PC-3 (cell line): ENCODE measurements around the gene RPS27L. TPM values are rescaled to one million over a fixed set of nuclear protein-coding genes. Genes with fewer than 3 reads are reported as not detected.

Experiments used
- ATAC-seq: fragments of 200-7000 bp; cut with Tn5 transposase; 2 replicates; pipeline ENCODE4 v1.9.1; 2020; ENCODE audit warnings: mild to moderate bottlenecking, moderate library complexity
- BruUV-seq: library from RNA; stranded (reverse); fragments of 400-500 nt; replicated peaks from 2 replicates; lab custom pipeline; 2021; lab: Mats Ljungman, UMichigan
- CTCF ChIA-PET: fragments of 300-600 bp; sonication (Branson Sonifier 250); formaldehyde crosslinking; loops from one replicate; lab custom pipeline; 2022; ENCODE audit warnings: antibody characterized with exemption; lab: Charles Lee
- POLR2A ChIA-PET: fragments of 300-600 bp; sonication (Branson Sonifier 250); formaldehyde crosslinking; loops from one replicate; lab custom pipeline; 2022; ENCODE audit warnings: antibody characterized with exemption; ENCODE audit not compliant: unreplicated experiment; lab: Charles Lee
- DNase-seq: peaks from one replicate; pipeline ENCODE4 v3.0.0-alpha.2; 2015
- H2AFZ ChIP-seq: fragments of 300-600 bp; sonication (generic); 2 replicates; pipeline ENCODE4 v1.6.0; 2016; ENCODE audit warnings: antibody characterized with exemption, low read length
- H3F3A ChIP-seq: fragments of 300-600 bp; sonication (generic); one replicate; pipeline ENCODE4 v1.6.0; 2017; ENCODE audit warnings: antibody characterized with exemption, low read length, control low read depth, mild to moderate bottlenecking; ENCODE audit not compliant: unreplicated experiment
- H3K27ac ChIP-seq: fragments of 300-600 bp; sonication (generic); 2 replicates; pipeline ENCODE4 v1.5.1; 2016; ENCODE audit warnings: mild to moderate bottlenecking, low read length
- H3K27me3 ChIP-seq: fragments of 300-600 bp; sonication (generic); 2 replicates; pipeline ENCODE4 v1.6.1; 2016; ENCODE audit warnings: low read length, mixed read lengths
- H3K36me3 ChIP-seq: fragments of 300-600 bp; sonication (generic); 2 replicates; pipeline ENCODE4 v1.6.1; 2016; ENCODE audit warnings: low read depth, mixed run types, low read length, mixed read lengths
- H3K4me1 ChIP-seq: fragments of 300-600 bp; sonication (generic); 2 replicates; pipeline ENCODE4 v1.5.1; 2016; ENCODE audit warnings: low read length; ENCODE audit not compliant: insufficient read depth
- H3K4me2 ChIP-seq: fragments of 300-600 bp; sonication (generic); 2 replicates; pipeline ENCODE4 v1.6.0; 2016; ENCODE audit warnings: low read length
- H3K4me3 ChIP-seq: fragments of 300-600 bp; sonication (generic); 2 replicates; pipeline ENCODE4 v1.5.1; 2016; ENCODE audit warnings: mild to moderate bottlenecking, low read length, mixed read lengths
- H3K79me2 ChIP-seq: fragments of 300-600 bp; sonication (generic); 2 replicates; pipeline ENCODE4 v1.6.1; 2017; ENCODE audit warnings: low read length, mixed read lengths
- H3K9ac ChIP-seq: fragments of 300-600 bp; sonication (generic); 2 replicates; pipeline ENCODE4 v1.6.0; 2016; ENCODE audit warnings: mild to moderate bottlenecking, low read length
- H3K9me2 ChIP-seq: fragments of 300-600 bp; sonication (generic); replicated peaks from 2 replicates; pipeline ENCODE4 v1.6.1; 2016; ENCODE audit warnings: mixed run types, low read length, mixed read lengths
- H3K9me3 ChIP-seq: fragments of 300-600 bp; sonication (generic); 2 replicates; pipeline ENCODE4 v1.6.1; 2016; ENCODE audit warnings: low read length, mixed read lengths
- H4K20me1 ChIP-seq: fragments of 300-600 bp; sonication (generic); 2 replicates; pipeline ENCODE4 v1.6.1; 2016; ENCODE audit warnings: low read length, mixed read lengths
- EZH2 ChIP-seq: fragments of 300-600 bp; sonication (generic); IDR thresholded peaks from one replicate; pipeline ENCODE4 v1.6.1; 2017; ENCODE audit warnings: antibody characterized with exemption, mild to moderate bottlenecking, low read length; ENCODE audit not compliant: unreplicated experiment
- EZH2phosphoT487 ChIP-seq: fragments of 300-600 bp; sonication (generic); IDR thresholded peaks from 2 replicates; pipeline ENCODE4 v1.6.1; 2018; ENCODE audit warnings: mild to moderate bottlenecking, antibody characterized with exemption, low read length, borderline replicate concordance
- intact Hi-C: fragments of 100-400 bp; cut with micrococcal nuclease; formaldehyde crosslinking; loops from 2 replicates; pipeline ENCODE4 v1.9.0; 2023
- total RNA-seq: library from RNA; depleted of rRNA; stranded (reverse); fragments of >200 nt; gene quantifications from 2 replicates; pipeline ENCODE4 v1.2.3, GENCODE V29; 2014
- TF ChIP-seq, protein P1 (sequence below): fragments of 300-600 bp; sonication (generic); conservative IDR thresholded peaks from 2 replicates; pipeline ENCODE4 v1.5.1; 2017; ENCODE audit warnings: antibody characterized with exemption, low read depth, mild to moderate bottlenecking, low read length

The RPS27L gene
- total RNA-seq, 1 experiment from 2014 or later: 48.5 TPM

GRCh38 chr15:63197626-63198025 lies 40.3 kb upstream of the RPS27L start:
- H3K27ac ChIP-seq: no peak overlapping the region
- TF ChIP-seq EZH2phosphoT487 (no peak), EZH2 (no peak)
- TF ChIP-seq, protein P1, sequence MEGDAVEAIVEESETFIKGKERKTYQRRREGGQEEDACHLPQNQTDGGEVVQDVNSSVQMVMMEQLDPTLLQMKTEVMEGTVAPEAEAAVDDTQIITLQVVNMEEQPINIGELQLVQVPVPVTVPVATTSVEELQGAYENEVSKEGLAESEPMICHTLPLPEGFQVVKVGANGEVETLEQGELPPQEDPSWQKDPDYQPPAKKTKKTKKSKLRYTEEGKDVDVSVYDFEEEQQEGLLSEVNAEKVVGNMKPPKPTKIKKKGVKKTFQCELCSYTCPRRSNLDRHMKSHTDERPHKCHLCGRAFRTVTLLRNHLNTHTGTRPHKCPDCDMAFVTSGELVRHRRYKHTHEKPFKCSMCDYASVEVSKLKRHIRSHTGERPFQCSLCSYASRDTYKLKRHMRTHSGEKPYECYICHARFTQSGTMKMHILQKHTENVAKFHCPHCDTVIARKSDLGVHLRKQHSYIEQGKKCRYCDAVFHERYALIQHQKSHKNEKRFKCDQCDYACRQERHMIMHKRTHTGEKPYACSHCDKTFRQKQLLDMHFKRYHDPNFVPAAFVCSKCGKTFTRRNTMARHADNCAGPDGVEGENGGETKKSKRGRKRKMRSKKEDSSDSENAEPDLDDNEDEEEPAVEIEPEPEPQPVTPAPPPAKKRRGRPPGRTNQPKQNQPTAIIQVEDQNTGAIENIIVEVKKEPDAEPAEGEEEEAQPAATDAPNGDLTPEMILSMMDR: no peak
- H3F3A ChIP-seq: no peaks in the 10 kb centered on the region
- no peaks in the 10 kb centered on the region for H3K36me3 ChIP-seq
- no peak overlapping the region for H3K4me2 ChIP-seq
- POLR2A ChIA-PET: no interaction called here
- H2AFZ ChIP-seq: no peak overlapping the region
- intact Hi-C loops: loop anchor here (2.0 to 10.0 kb wide), 2 partner anchors 39 to 73 kb away; partner anchors contain the start of gene LACTB
- CTCF ChIA-PET: no interaction called here
- no peaks in the 10 kb centered on the region for H4K20me1 ChIP-seq
- H3K27me3 ChIP-seq: no peaks in the 10 kb centered on the region
- H3K9ac ChIP-seq: no peak overlapping the region
- no TSS peak for BruUV-seq
- DNase-seq (no peak), ATAC-seq (no peak)
- H3K79me2 ChIP-seq: peaks cover 50% of the 10 kb centered on the region
- no peaks in the 10 kb centered on the region for H3K9me3 ChIP-seq
- H3K9me2 ChIP-seq: no peaks in the 10 kb centered on the region
- H3K4me1 ChIP-seq: peaks cover 49% of the 10 kb centered on the region
- H3K4me3 ChIP-seq: no peak overlapping the region

DNA sequence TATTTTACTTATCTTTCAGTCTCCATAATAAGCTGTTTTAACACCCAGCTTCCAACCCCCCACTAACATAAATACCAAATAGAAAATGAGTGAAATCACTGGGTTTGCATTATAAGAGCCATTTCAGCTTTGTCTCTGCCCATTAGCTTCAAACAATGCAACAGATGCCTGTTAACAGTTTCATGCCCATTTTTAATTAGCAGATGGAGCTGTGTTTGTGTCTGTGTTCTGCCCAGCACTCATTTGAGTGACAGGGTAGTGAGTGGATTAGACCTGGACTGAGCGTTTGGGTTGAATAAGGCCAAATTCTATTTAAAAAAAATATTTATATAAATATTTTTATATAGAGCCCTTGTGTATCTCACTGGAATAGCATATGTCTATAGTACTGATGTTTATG lies 39.6 kb upstream of the RPS27L start:
- no peaks in the 10 kb centered on the region for H4K20me1 ChIP-seq
- no peak overlapping the region for H3K9ac ChIP-seq
- H3K9me3 ChIP-seq: no peaks in the 10 kb centered on the region
- H3K4me2 ChIP-seq: no peak overlapping the region
- H3K36me3 ChIP-seq: no peaks in the 10 kb centered on the region
- TF ChIP-seq, protein P1: no peak
- TF ChIP-seq EZH2 (no peak), EZH2phosphoT487 (no peak)
- no peak overlapping the region for H2AFZ ChIP-seq
- H3K4me3 ChIP-seq: no peak overlapping the region
- H3K79me2 ChIP-seq: peaks cover 58% of the 10 kb centered on the region
- H3F3A ChIP-seq: no peaks in the 10 kb centered on the region
- no peaks in the 10 kb centered on the region for H3K27me3 ChIP-seq
- no peak overlapping the region for H3K27ac ChIP-seq
- POLR2A ChIA-PET: no interaction called here
- peaks cover 46% of the 10 kb centered on the region for H3K4me1 ChIP-seq
- intact Hi-C loops: loop anchor here (10.0 kb wide), 1 partner anchor 72 kb away; the partner anchor contains the start of gene LACTB
- CTCF ChIA-PET: no interaction called here
- H3K9me2 ChIP-seq: no peaks in the 10 kb centered on the region
- DNase-seq (no peak), ATAC-seq (no peak)
- BruUV-seq: no TSS peak

- no TSS peak for BruUV-seq
- Histone ChIP-seq H3K36me3 (no peaks in the 10 kb centered on the region), H4K20me1 (no peaks in the 10 kb centered on the region), H3K9me3 (no peaks in the 10 kb centered on the region), H3K79me2 (peaks cover 63% of the 10 kb centered on the region), H3K9ac (no peak overlapping the region), H3K4me3 (no peak overlapping the region), H2AFZ (no peak overlapping the region), H3K9me2 (no peaks in the 10 kb centered on the region), H3K4me2 (no peak overlapping the region), H3K27ac (no peak overlapping the region), H3F3A (no peaks in the 10 kb centered on the region), H3K27me3 (no peaks in the 10 kb centered on the region), H3K4me1 (peaks cover 42% of the 10 kb centered on the region)
- ATAC-seq: no peak
- no peak for DNase-seq
- CTCF ChIA-PET: no interaction called here
- intact Hi-C loops: loop anchor here (10.0 kb wide), 1 partner anchor 71 kb away; the partner anchor contains the start of gene LACTB
- POLR2A ChIA-PET: no interaction called here
- TF ChIP-seq, protein P1: no peak
- TF ChIP-seq EZH2 (no peak), EZH2phosphoT487 (no peak)
These were observed 38.3 kb upstream of the RPS27L start for GRCh38 chr15:63195569-63196015.
